Measurements from ENCODE around the gene MARCHF10.

- TF ChIP-seq TARDBP (IDR thresholded peaks at IDR 0.05), result no peak
- no peak for TF ChIP-seq ZNF384 (IDR thresholded peaks at IDR 0.05)
- no peak for TF ChIP-seq CTBP1 (IDR thresholded peaks at IDR 0.05; ENCODE audit: borderline replicate concordance)
- TF ChIP-seq ARNT (IDR thresholded peaks at IDR 0.05), result no peak
- TF ChIP-seq FOXM1 (IDR thresholded peaks at IDR 0.05; ENCODE audit: borderline replicate concordance), result no peak
- no peak for TF ChIP-seq ELF4 (IDR thresholded peaks at IDR 0.05)
- TF ChIP-seq BHLHE40 (IDR thresholded peaks at IDR 0.05; ENCODE audit: borderline replicate concordance), result no peak
- no peak for TF ChIP-seq PKNOX1 (IDR thresholded peaks at IDR 0.05)
- no peak for TF ChIP-seq FOXK2 (IDR thresholded peaks at IDR 0.05)
Measured at GRCh38 chr17:62763891-62764600, 44.1 kb downstream of the MARCHF10 start.
